Breast epithelium (tissue), 4 donors: Measurements from ENCODE around the gene GALNTL6. TPM values are rescaled to one million over a fixed set of nuclear protein-coding genes. Genes with fewer than 3 reads are reported as not detected.

Experiments
- DNase-seq, 2 donors: peaks; one replicate each; pipeline ENCODE4 v3.0.0-alpha.2; 2019; ENCODE audit warnings: low spot score in 2 of 2
- H3K27ac ChIP-seq, 2 donors: fragments of 200-600 bp; sonication (generic) in 1 of 2; one replicate each; pipeline ENCODE4 v1.5.1; 2016 to 2019; ENCODE audit warnings: mild to moderate bottlenecking in 1 of 2
- H3K27me3 ChIP-seq, 2 donors: fragments of 200-600 bp; sonication (generic) in 1 of 2; one replicate each; pipeline versions ENCODE4 v1.5.1 to v1.6.0; 2017 to 2019; ENCODE audit warnings: control low read depth in 1 of 2, mild to moderate bottlenecking in 1 of 2
- H3K36me3 ChIP-seq: fragments of 200-600 bp; one replicate; pipeline ENCODE4 v1.5.1; 2019
- H3K4me1 ChIP-seq, 2 donors: fragments of 200-600 bp; sonication (generic); one replicate each; pipeline ENCODE4 v1.5.1; 2016 to 2019; ENCODE audit warnings: control low read depth in 1 of 2
- H3K4me3 ChIP-seq, 3 donors: fragments of 200-600 bp; sonication (generic); 1 replicate in 2 of 3; 2 replicates in 1 of 3; pipeline ENCODE4 v1.5.1; 2016 to 2019; ENCODE audit warnings: mild to moderate bottlenecking in 3 of 3, moderate library complexity in 2 of 3
- H3K9me3 ChIP-seq, 2 donors: fragments of 200-600 bp; sonication (generic) in 1 of 2; one replicate each; pipeline ENCODE4 v1.5.1; 2016 to 2019; ENCODE audit warnings: control low read depth in 1 of 2
- CTCF ChIP-seq, 3 donors: fragments of 450-650 bp; IDR thresholded peaks; one replicate each; pipeline ENCODE4 v1.5.1; 2016 to 2017; ENCODE audit warnings: antibody characterized with exemption in 3 of 3, mild to moderate bottlenecking in 3 of 3, moderate library complexity in 3 of 3
- POLR2A ChIP-seq: fragments of 450-650 bp; IDR thresholded peaks from one replicate; pipeline ENCODE4 v1.6.1; 2016; ENCODE audit warnings: antibody characterized with exemption, mild to moderate bottlenecking, moderate library complexity
- POLR2AphosphoS5 ChIP-seq, 3 donors: sonication (generic); formaldehyde crosslinking; IDR thresholded peaks; one replicate each; pipeline ENCODE4 v1.6.1; 2017; ENCODE audit warnings: antibody characterized with exemption in 3 of 3
- intact Hi-C: fragments of 100-400 bp; cut with DNase I; formaldehyde crosslinking; loops from one replicate; pipeline ENCODE4 v1.15.1; 2023; ENCODE audit warnings: low total_unique reads
- total RNA-seq, 3 donors: library from RNA; depleted of rRNA; stranded (reverse); fragments of >200 nt; gene quantifications; one replicate each; pipeline ENCODE4 v1.1.0, GENCODE V29; 2016

The GALNTL6 gene
- total RNA-seq, 3 donors from 2014 or later = 0.29 to 0.98 TPM; not detected in 1

GRCh38 chr4:172651961-172652360 lies 838.8 kb downstream of the GALNTL6 start:
- Histone ChIP-seq H3K36me3 (no peaks in the 10 kb centered on the region), H3K27me3 (no peaks in the 10 kb centered on the region), H3K4me3 (no peak overlapping the region), H3K27ac (no peak overlapping the region), H3K9me3 (no peaks in the 10 kb centered on the region), H3K4me1 (no peaks in the 10 kb centered on the region)
- TF ChIP-seq POLR2A (no peak), POLR2AphosphoS5 (IDR thresholded peaks at IDR 0.05) (no peak), CTCF (IDR thresholded peaks at IDR 0.05) (no peak)
- intact Hi-C loops = no loop called here
- DNase-seq = no peak

DNA sequence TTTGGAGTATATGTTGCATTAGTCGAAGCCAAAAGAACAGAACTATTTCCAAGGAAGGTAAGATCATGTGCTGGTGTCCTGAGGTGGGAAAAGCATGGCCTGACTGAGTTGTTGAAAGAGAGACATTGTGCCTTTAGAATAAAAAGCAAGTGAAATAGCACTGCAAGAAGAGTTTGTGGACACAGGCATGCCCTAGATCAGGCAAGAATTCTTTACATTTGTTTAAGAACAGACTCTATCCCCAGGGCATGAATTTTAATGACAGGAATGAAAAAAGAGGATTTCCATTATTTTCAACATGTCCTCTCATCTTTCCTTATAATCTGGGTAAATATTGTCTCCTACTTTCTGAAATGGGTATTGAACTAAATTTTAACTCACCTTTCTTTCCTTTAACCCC lies 839.2 kb downstream of the GALNTL6 start:
- DNase-seq = no peak
- no peaks in the 10 kb centered on the region for H3K9me3 ChIP-seq
- intact Hi-C loops = no loop called here
- no peak overlapping the region for H3K4me3 ChIP-seq
- H3K27me3 ChIP-seq = no peaks in the 10 kb centered on the region
- TF ChIP-seq POLR2AphosphoS5 (IDR thresholded peaks at IDR 0.05) = no peak
- no peak for TF ChIP-seq POLR2A
- TF ChIP-seq CTCF (IDR thresholded peaks at IDR 0.05) = no peak
- H3K4me1 ChIP-seq = no peaks in the 10 kb centered on the region
- no peaks in the 10 kb centered on the region for H3K36me3 ChIP-seq
- H3K27ac ChIP-seq = no peak overlapping the region

DNA sequence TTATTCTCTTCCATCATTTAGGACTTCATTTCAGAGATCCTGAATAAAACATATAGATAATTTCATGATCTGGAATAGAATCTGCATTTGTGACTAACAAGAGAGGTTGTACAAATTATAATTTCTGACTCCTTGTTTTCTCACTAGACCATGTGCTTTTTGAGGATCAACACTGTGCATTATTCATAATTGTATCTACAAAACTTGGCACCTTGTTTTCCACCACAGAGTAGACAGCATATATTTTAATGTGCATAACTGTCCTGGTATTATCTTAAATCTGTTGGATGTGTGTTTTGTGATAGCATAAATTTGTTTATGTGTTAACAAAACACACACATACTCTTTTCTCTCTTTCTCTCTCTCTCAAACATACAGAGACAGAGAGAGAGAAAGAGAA lies 840.5 kb downstream of the GALNTL6 start:
- Histone ChIP-seq H3K27me3 (no peaks in the 10 kb centered on the region), H3K4me3 (no peak overlapping the region), H3K27ac (no peak overlapping the region), H3K36me3 (no peaks in the 10 kb centered on the region), H3K4me1 (no peaks in the 10 kb centered on the region), H3K9me3 (no peaks in the 10 kb centered on the region)
- TF ChIP-seq POLR2A = no peak
- TF ChIP-seq CTCF (IDR thresholded peaks at IDR 0.05) = no peak
- TF ChIP-seq POLR2AphosphoS5 (IDR thresholded peaks at IDR 0.05) = no peak
- DNase-seq = no peak
- intact Hi-C loops = no loop called here

DNA sequence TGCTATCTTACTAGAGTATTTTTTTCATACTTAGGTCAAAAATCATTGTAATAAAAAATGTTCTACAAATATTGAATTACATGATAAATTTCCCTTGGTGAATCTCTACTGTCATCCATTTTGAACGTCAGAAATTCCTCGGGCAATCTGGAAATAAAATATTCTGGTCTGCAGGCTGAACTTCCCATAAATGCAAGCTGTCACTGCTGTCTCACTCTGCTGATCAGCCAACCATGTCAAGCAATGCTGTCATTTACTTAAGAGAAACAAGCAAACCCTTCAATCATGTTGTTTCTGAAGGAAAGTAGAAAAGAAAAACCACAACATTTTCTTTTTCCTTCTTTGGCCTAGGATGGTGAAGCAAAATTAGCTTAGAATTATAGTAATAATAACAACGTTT lies 841.3 kb downstream of the GALNTL6 start:
- H3K27ac ChIP-seq = no peak overlapping the region
- DNase-seq = no peak
- no peaks in the 10 kb centered on the region for H3K4me1 ChIP-seq
- no peaks in the 10 kb centered on the region for H3K27me3 ChIP-seq
- H3K9me3 ChIP-seq = no peaks in the 10 kb centered on the region
- no peaks in the 10 kb centered on the region for H3K36me3 ChIP-seq
- intact Hi-C loops = no loop called here
- H3K4me3 ChIP-seq = no peak overlapping the region
- TF ChIP-seq POLR2AphosphoS5 (IDR thresholded peaks at IDR 0.05) (no peak), CTCF (IDR thresholded peaks at IDR 0.05) (no peak), POLR2A (no peak)

DNA sequence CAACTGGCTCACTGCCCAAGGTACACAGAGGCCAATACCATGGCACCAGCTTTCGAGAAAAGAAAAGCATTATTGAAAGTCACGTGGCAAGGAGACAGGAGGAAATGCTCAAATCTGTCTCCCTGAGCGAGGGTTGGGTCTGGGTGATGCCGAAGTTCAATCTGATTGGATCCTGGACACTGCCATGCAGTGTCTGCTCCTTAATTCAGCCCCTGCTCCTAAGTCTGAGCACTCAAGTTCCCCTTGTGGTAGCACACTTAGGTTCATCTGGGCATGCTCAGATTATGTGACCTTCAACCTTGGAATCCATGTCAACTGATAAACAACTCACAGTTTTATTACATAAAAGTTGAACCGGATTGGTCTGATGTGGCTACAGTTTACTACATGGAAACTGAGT lies 842.9 kb downstream of the GALNTL6 start:
- Histone ChIP-seq H3K27ac (no peak overlapping the region), H3K36me3 (no peaks in the 10 kb centered on the region), H3K4me3 (no peak overlapping the region), H3K4me1 (no peaks in the 10 kb centered on the region), H3K9me3 (no peaks in the 10 kb centered on the region), H3K27me3 (no peaks in the 10 kb centered on the region)
- no peak for TF ChIP-seq CTCF (IDR thresholded peaks at IDR 0.05)
- TF ChIP-seq POLR2AphosphoS5 (IDR thresholded peaks at IDR 0.05) = no peak
- no peak for TF ChIP-seq POLR2A
- DNase-seq = no peak
- intact Hi-C loops = no loop called here
